ENCODE data around the gene RAET1L.

RAET1L gene

GRCh38 chr6:150036081-150036480 is 10.7 kb upstream of the RAET1L start:
- DNase-seq (ENCODE audit: low read depth): no peak
- H3K4me3 ChIP-seq (ENCODE audit: low read depth, low read length): no peak overlapping the region
- TF ChIP-seq CTCF (IDR thresholded peaks at IDR 0.05; ENCODE audit: insufficient read depth, low read depth, low read length, missing control alignments): no peak

DNA sequence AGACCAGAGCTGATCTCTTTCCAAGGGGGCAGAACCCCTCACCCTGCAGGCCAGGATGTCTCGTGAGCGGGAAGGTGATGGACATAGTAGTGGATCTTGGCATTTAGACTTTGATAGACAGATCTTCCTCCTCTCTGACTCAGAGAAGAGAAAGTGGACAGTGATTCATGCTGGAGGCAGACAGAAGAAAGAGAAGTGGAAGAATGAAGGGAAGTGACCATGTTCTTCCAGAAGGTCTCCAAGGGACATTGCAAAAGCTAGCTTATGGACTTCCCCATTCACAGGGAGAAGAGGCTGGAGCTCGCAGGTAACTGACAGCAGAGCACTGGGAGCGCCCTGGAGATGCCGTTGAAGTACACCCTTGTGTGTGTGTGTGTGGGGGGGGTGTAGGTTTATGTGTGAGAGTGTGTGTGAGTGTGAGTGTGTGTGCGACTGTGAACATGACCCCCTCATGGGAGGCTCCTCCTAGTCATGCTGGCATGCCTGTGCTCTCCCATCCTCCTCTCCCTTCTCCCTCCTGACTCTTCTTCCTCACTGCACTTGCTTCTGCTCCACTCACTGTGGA is 8.0 kb upstream of the RAET1L start:
- TF ChIP-seq CTCF (IDR thresholded peaks at IDR 0.05; ENCODE audit: insufficient read depth, low read depth, low read length, missing control alignments): no peak
- H3K4me3 ChIP-seq (ENCODE audit: low read depth, low read length): no peak overlapping the region
- DNase-seq (ENCODE audit: low read depth): no peak

DNA sequence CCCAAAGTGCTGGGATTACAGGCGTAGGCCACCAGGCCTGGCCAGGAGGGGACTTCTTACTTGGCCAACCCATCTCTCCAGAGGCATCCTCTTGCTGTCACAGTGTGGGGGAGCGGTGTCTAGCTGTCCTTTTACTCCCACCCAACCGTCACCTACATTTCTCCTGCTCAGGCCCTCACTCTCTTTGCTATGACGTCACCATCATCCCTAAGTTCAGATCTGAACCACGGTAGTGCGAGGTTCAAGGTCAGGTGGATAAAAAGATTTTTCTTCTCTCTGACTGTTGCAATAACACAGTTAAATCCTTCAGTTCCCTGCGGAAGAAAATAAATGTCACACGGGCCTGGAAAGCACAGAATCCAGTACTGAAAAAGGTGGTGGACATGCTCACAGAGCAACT is 7.3 kb upstream of the RAET1L start:
- H3K4me3 ChIP-seq (ENCODE audit: low read depth, low read length): no peak overlapping the region
- TF ChIP-seq CTCF (IDR thresholded peaks at IDR 0.05; ENCODE audit: insufficient read depth, low read depth, low read length, missing control alignments): no peak
- no peak for DNase-seq (ENCODE audit: low read depth)

DNA sequence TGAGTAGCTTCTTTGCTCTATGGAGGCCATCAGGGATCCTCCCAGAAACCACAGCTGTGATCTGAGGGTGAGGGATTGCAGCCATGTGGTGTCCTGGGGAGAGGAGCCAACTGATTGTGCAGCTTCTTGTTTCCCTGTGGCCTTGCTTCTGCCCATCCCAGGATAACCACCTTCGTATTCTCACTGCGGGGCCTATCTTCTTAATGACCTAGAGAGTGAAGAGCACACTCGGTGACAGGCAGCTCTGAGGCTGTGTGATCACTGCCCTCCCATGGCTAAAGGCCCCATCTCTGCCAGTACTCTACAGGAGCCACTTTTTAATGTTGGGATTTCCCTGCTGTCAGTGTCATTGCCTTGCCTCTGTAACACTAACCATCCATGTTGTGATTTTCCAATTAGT is 5.3 kb upstream of the RAET1L start:
- TF ChIP-seq CTCF (IDR thresholded peaks at IDR 0.05; ENCODE audit: insufficient read depth, low read depth, low read length, missing control alignments): no peak
- DNase-seq (ENCODE audit: low read depth): no peak

GRCh38 chr6:150029749-150030148 is 4.4 kb upstream of the RAET1L start:
- TF ChIP-seq CTCF (IDR thresholded peaks at IDR 0.05; ENCODE audit: insufficient read depth, low read depth, low read length, missing control alignments): no peak
- no peak for DNase-seq (ENCODE audit: low read depth)
- H3K4me3 ChIP-seq (ENCODE audit: low read depth, low read length): no peak overlapping the region

More for the DNA sequence above, 5.3 kb upstream of the RAET1L start:
- H3K4me3 ChIP-seq (ENCODE audit: low read depth, low read length): no peak overlapping the region

GRCh38 chr6:150029276-150029675 is 3.9 kb upstream of the RAET1L start:
- no peak overlapping the region for H3K4me3 ChIP-seq (ENCODE audit: low read depth, low read length)
- DNase-seq (ENCODE audit: low read depth): no peak
- no peak for TF ChIP-seq CTCF (IDR thresholded peaks at IDR 0.05; ENCODE audit: insufficient read depth, low read depth, low read length, missing control alignments)

GRCh38 chr6:150028799-150029198 is 3.5 kb upstream of the RAET1L start:
- no peak for TF ChIP-seq CTCF (IDR thresholded peaks at IDR 0.05; ENCODE audit: insufficient read depth, low read depth, low read length, missing control alignments)

More at GRCh38 chr6:150028799-150029198, 3.5 kb upstream of the RAET1L start:
- H3K4me3 ChIP-seq (ENCODE audit: low read depth, low read length): no peak overlapping the region
- DNase-seq (ENCODE audit: low read depth): no peak
